Stimulated activated naive CD8-positive, alpha-beta T cell treated with anti-CD3 and anti-CD28 coated beads, Interleukin-15, Interleukin-2, amounts not matched to agents 100 ng/mL and 50 ng/mL, for 24 hours (primary cell): ENCODE measurements around the gene TRIM21.
"Not testable (repeated sequence)": the region's sequence is repeated elsewhere in the genome, so short reads cannot be mapped to it uniquely, and the experiment has no call there.

Source experiments
- H3K27ac Mint-ChIP-seq: one replicate; pipeline ENCODE4 v1.8.0; 2021; ENCODE audit warnings: mild to moderate bottlenecking, mixed read lengths
- H3K27me3 Mint-ChIP-seq: one replicate; pipeline ENCODE4 v1.8.0; 2021; ENCODE audit warnings: mixed read lengths
- H3K36me3 Mint-ChIP-seq: one replicate; pipeline ENCODE4 v1.8.0; 2021; ENCODE audit warnings: low read depth, mixed read lengths
- H3K4me1 Mint-ChIP-seq: one replicate; pipeline ENCODE4 v1.8.0; 2021; ENCODE audit warnings: low read depth, mixed read lengths
- H3K4me3 Mint-ChIP-seq: one replicate; pipeline ENCODE4 v1.8.0; 2021; ENCODE audit warnings: mild to moderate bottlenecking, mixed read lengths
- H3K9me3 Mint-ChIP-seq: one replicate; pipeline ENCODE4 v1.8.0; 2021; ENCODE audit warnings: mixed read lengths

Gene TRIM21

GRCh38 chr11:4393209-4393857, at the start of gene TRIM21:
Gene TRIM21 (minus strand): TSS chr11:4393702. CDS start chr11:4390409, 3,293 bp downstream.
- Mint-ChIP-seq H3K27ac (peak within 1 kb of the TSS; percentile 88), H3K4me3 (peak within 1 kb of the TSS; percentile 89), H3K4me1 (peaks cover 33% of the 10 kb centered on the region), H3K36me3 (peaks cover 44% of the 10 kb centered on the region), H3K27me3 (peaks cover 5% of the 10 kb centered on the region), H3K9me3 (peaks cover 5% of the 10 kb centered on the region)

GRCh38 chr11:4441515-4441914, 48.0 kb upstream of the TRIM21 start:
- Mint-ChIP-seq H3K27me3 (peaks cover 7% of the 10 kb centered on the region), H3K27ac (no peak overlapping the region), H3K36me3 (no peaks in the 10 kb centered on the region), H3K9me3 (peaks cover 8% of the 10 kb centered on the region), H3K4me1 (no peaks in the 10 kb centered on the region), H3K4me3 (no peak overlapping the region)

GRCh38 chr11:4436411-4436810, 42.9 kb upstream of the TRIM21 start:
- Mint-ChIP-seq H3K4me1 (no peaks in the 10 kb centered on the region), H3K4me3 (no peak overlapping the region), H3K27ac (no peak overlapping the region), H3K9me3 (peaks cover 8% of the 10 kb centered on the region), H3K27me3 (peaks cover 12% of the 10 kb centered on the region), H3K36me3 (no peaks in the 10 kb centered on the region)

GRCh38 chr11:4433856-4434255, 40.4 kb upstream of the TRIM21 start:
- no peak overlapping the region for H3K4me3 Mint-ChIP-seq
- peaks cover 16% of the 10 kb centered on the region for H3K27me3 Mint-ChIP-seq
- no peak overlapping the region for H3K27ac Mint-ChIP-seq
- H3K9me3 Mint-ChIP-seq, result peaks cover 4% of the 10 kb centered on the region
- H3K36me3 Mint-ChIP-seq, result no peaks in the 10 kb centered on the region
- no peaks in the 10 kb centered on the region for H3K4me1 Mint-ChIP-seq

GRCh38 chr11:4430051-4430450, 36.5 kb upstream of the TRIM21 start:
- H3K27ac Mint-ChIP-seq, result no peak overlapping the region
- peaks cover 4% of the 10 kb centered on the region for H3K27me3 Mint-ChIP-seq

GRCh38 chr11:4418403-4418802, 24.9 kb upstream of the TRIM21 start:
- Mint-ChIP-seq H3K4me1 (no peaks in the 10 kb centered on the region), H3K4me3 (no peak overlapping the region), H3K27me3 (no peaks in the 10 kb centered on the region), H3K9me3 (peaks cover 2% of the 10 kb centered on the region), H3K27ac (no peak overlapping the region), H3K36me3 (no peaks in the 10 kb centered on the region)

More at GRCh38 chr11:4430051-4430450, 36.5 kb upstream of the TRIM21 start:
- Mint-ChIP-seq H3K4me1 (no peaks in the 10 kb centered on the region), H3K9me3 (no peaks in the 10 kb centered on the region), H3K36me3 (no peaks in the 10 kb centered on the region), H3K4me3 (no peak overlapping the region)

- Mint-ChIP-seq H3K27ac (no peak overlapping the region), H3K9me3 (no peaks in the 10 kb centered on the region)
Measured at GRCh38 chr11:4416816-4417215, 23.3 kb upstream of the TRIM21 start.

GRCh38 chr11:4416306-4416705, 22.8 kb upstream of the TRIM21 start:
- no peaks in the 10 kb centered on the region for H3K4me1 Mint-ChIP-seq
- no peak overlapping the region for H3K4me3 Mint-ChIP-seq
- H3K36me3 Mint-ChIP-seq, result no peaks in the 10 kb centered on the region
- H3K27me3 Mint-ChIP-seq, result no peaks in the 10 kb centered on the region
- no peak overlapping the region for H3K27ac Mint-ChIP-seq
- H3K9me3 Mint-ChIP-seq, result no peaks in the 10 kb centered on the region

More at GRCh38 chr11:4416816-4417215, 23.3 kb upstream of the TRIM21 start:
- Mint-ChIP-seq H3K36me3 (no peaks in the 10 kb centered on the region), H3K4me3 (no peak overlapping the region), H3K4me1 (no peaks in the 10 kb centered on the region), H3K27me3 (no peaks in the 10 kb centered on the region)

GRCh38 chr11:4406206-4406605, 12.7 kb upstream of the TRIM21 start:
- not testable (repeated sequence) for H3K36me3 Mint-ChIP-seq, H3K27ac Mint-ChIP-seq, H3K27me3 Mint-ChIP-seq, H3K4me1 Mint-ChIP-seq, H3K4me3 Mint-ChIP-seq, H3K9me3 Mint-ChIP-seq

- peaks cover 5% of the 10 kb centered on the region for H3K27me3 Mint-ChIP-seq
- peaks cover 7% of the 10 kb centered on the region for H3K9me3 Mint-ChIP-seq
- peak overlapping the region; percentile 88 for H3K27ac Mint-ChIP-seq
- peaks cover 39% of the 10 kb centered on the region for H3K36me3 Mint-ChIP-seq
- H3K4me3 Mint-ChIP-seq, result peak overlapping the region; percentile 89
- H3K4me1 Mint-ChIP-seq, result peaks cover 33% of the 10 kb centered on the region
Measured at GRCh38 chr11:4393858-4394223, 339 bp upstream of the TRIM21 start.

GRCh38 chr11:4388221-4388620, 5.3 kb downstream of the TRIM21 start:
- peaks cover 27% of the 10 kb centered on the region for H3K4me1 Mint-ChIP-seq
- no peaks in the 10 kb centered on the region for H3K9me3 Mint-ChIP-seq
- no peak overlapping the region for H3K27ac Mint-ChIP-seq
- no peak overlapping the region for H3K4me3 Mint-ChIP-seq
- H3K27me3 Mint-ChIP-seq, result no peaks in the 10 kb centered on the region
- peaks cover 80% of the 10 kb centered on the region for H3K36me3 Mint-ChIP-seq

- Mint-ChIP-seq H3K27ac (no peak overlapping the region), H3K27me3 (no peaks in the 10 kb centered on the region), H3K4me3 (no peak overlapping the region), H3K4me1 (peaks cover 10% of the 10 kb centered on the region), H3K36me3 (peaks cover 69% of the 10 kb centered on the region), H3K9me3 (no peaks in the 10 kb centered on the region)
Measured at GRCh38 chr11:4385978-4386740, 7.3 kb downstream of the TRIM21 start.

- Mint-ChIP-seq H3K4me1 (no peaks in the 10 kb centered on the region), H3K9me3 (no peaks in the 10 kb centered on the region), H3K27ac (no peak overlapping the region), H3K36me3 (peaks cover 33% of the 10 kb centered on the region), H3K27me3 (no peaks in the 10 kb centered on the region), H3K4me3 (no peak overlapping the region)
Measured at GRCh38 chr11:4381901-4382300, 11.6 kb downstream of the TRIM21 start.

- Mint-ChIP-seq H3K4me3 (no peak overlapping the region), H3K27ac (no peak overlapping the region), H3K9me3 (no peaks in the 10 kb centered on the region), H3K27me3 (no peaks in the 10 kb centered on the region), H3K36me3 (no peaks in the 10 kb centered on the region), H3K4me1 (no peaks in the 10 kb centered on the region)
Measured at GRCh38 chr11:4375431-4376140, 17.9 kb downstream of the TRIM21 start.

- Mint-ChIP-seq H3K27ac (no peak overlapping the region), H3K9me3 (no peaks in the 10 kb centered on the region), H3K4me1 (no peaks in the 10 kb centered on the region), H3K27me3 (no peaks in the 10 kb centered on the region), H3K36me3 (no peaks in the 10 kb centered on the region), H3K4me3 (no peak overlapping the region)
Measured at GRCh38 chr11:4370166-4370565, 23.3 kb downstream of the TRIM21 start.
